Mesendoderm (in vitro differentiated cells): ENCODE results near the gene THY1.

Source experiments
- DNase-seq: peaks from one replicate; pipeline ENCODE4 v3.0.0; 2013
- H2AK5ac ChIP-seq: 2 replicates; pipeline ENCODE4 v1.6.1; 2013; ENCODE audit warnings: low read length, inconsistent platforms
- H2BK120ac ChIP-seq: 2 replicates; pipeline ENCODE4 v1.6.1; 2013; ENCODE audit warnings: low read depth, mild to moderate bottlenecking, low read length, moderate library complexity, mixed read lengths
- H2BK15ac ChIP-seq: replicated peaks from 2 replicates; pipeline ENCODE4 v1.6.1; 2013; ENCODE audit warnings: low read depth, mild to moderate bottlenecking, moderate library complexity
- H2BK5ac ChIP-seq: 2 replicates; pipeline ENCODE4 v1.6.1; 2013; ENCODE audit warnings: low read length, inconsistent platforms
- H3K18ac ChIP-seq: 2 replicates; pipeline ENCODE4 v1.6.1; 2013; ENCODE audit warnings: mild to moderate bottlenecking, low read length, mixed read lengths
- H3K23ac ChIP-seq: one replicate; pipeline ENCODE4 v1.6.1; 2013; ENCODE audit warnings: low read length
- H3K27ac ChIP-seq: 2 replicates; pipeline ENCODE4 v1.5.1; 2013; ENCODE audit warnings: low read depth, mild to moderate bottlenecking, inconsistent platforms, low read length, moderate library complexity
- H3K27me3 ChIP-seq: 2 replicates; pipeline ENCODE4 v1.6.1; 2013; ENCODE audit warnings: low read length, control low read depth, mild to moderate bottlenecking, inconsistent platforms; ENCODE audit not compliant: insufficient read depth, poor library complexity
- H3K36me3 ChIP-seq: 2 replicates; pipeline ENCODE4 v1.6.1; 2013; ENCODE audit warnings: low read length, inconsistent platforms; ENCODE audit not compliant: control insufficient read depth, insufficient read depth
- H3K4ac ChIP-seq: one replicate; pipeline ENCODE4 v1.6.1; 2013; ENCODE audit warnings: low read depth, mild to moderate bottlenecking, low read length, moderate library complexity
- H3K4me1 ChIP-seq: 2 replicates; pipeline ENCODE4 v1.6.1; 2013; ENCODE audit warnings: low read depth, low read length, inconsistent platforms; ENCODE audit not compliant: control insufficient read depth
- H3K4me2 ChIP-seq: 2 replicates; pipeline ENCODE4 v1.6.1; 2013; ENCODE audit warnings: low read length
- H3K4me3 ChIP-seq: 2 replicates; pipeline ENCODE4 v1.5.1; 2013; ENCODE audit warnings: mild to moderate bottlenecking, low read length
- H3K56ac ChIP-seq: one replicate; pipeline ENCODE4 v1.6.1; 2013; ENCODE audit warnings: low read length
- H3K79me1 ChIP-seq: 2 replicates; pipeline ENCODE4 v1.6.1; 2013; ENCODE audit warnings: low read length, inconsistent platforms
- H3K79me2 ChIP-seq: 2 replicates; pipeline ENCODE4 v1.6.1; 2013; ENCODE audit warnings: mild to moderate bottlenecking, low read length; ENCODE audit not compliant: control insufficient read depth, insufficient read depth
- H3K9ac ChIP-seq: 2 replicates; pipeline ENCODE4 v1.6.1; 2013; ENCODE audit warnings: low read length, inconsistent platforms
- H4K5ac ChIP-seq: one replicate; pipeline ENCODE4 v1.6.1; 2013; ENCODE audit warnings: low read length
- H4K8ac ChIP-seq: one replicate; pipeline ENCODE4 v1.6.1; 2013; ENCODE audit warnings: low read depth, mild to moderate bottlenecking, control low read depth, low read length, moderate library complexity
- WGBS: extraction: QIAGEN DNeasy Blood & Tissue Kit; methylation state at CpG from one replicate; pipeline ENCODE4 v1.1.7; 2013; ENCODE audit warnings: low lambda C conversion rate, missing lambda C conversion rate; ENCODE audit not compliant: insufficient coverage; ENCODE audit errors: extremely low coverage; 5-methylcytosine and 5-hydroxymethylcytosine counted together

The THY1 gene

GRCh38 chr11:119415517-119415916, 7.5 kb downstream of the THY1 start:
- peaks cover 6% of the 10 kb centered on the region for H3K4me1 ChIP-seq
- peaks cover 9% of the 10 kb centered on the region for H3K79me1 ChIP-seq
- DNase-seq = no peak

GRCh38 chr11:119414734-119415133, 8.2 kb downstream of the THY1 start:
- H3K79me1 ChIP-seq = peaks cover 2% of the 10 kb centered on the region
- no peak overlapping the region for H2AK5ac ChIP-seq
- H2BK120ac ChIP-seq = no peak overlapping the region
- H3K4me2 ChIP-seq = no peak overlapping the region
- no peak for DNase-seq
- H2BK15ac ChIP-seq = no peak overlapping the region
- H2BK5ac ChIP-seq = no peak overlapping the region
- H3K36me3 ChIP-seq = peaks cover under 1% of the 10 kb centered on the region
- H3K18ac ChIP-seq = no peak overlapping the region
- no peak overlapping the region for H3K56ac ChIP-seq
- no peak overlapping the region for H3K9ac ChIP-seq
- no peak overlapping the region for H3K4ac ChIP-seq
- no peak overlapping the region for H3K4me3 ChIP-seq
- no peaks in the 10 kb centered on the region for H3K27me3 ChIP-seq
- H3K4me1 ChIP-seq = peaks cover 6% of the 10 kb centered on the region
- H4K8ac ChIP-seq = no peak overlapping the region
- no peak overlapping the region for H4K5ac ChIP-seq
- no peaks in the 10 kb centered on the region for H3K79me2 ChIP-seq
- no peak overlapping the region for H3K23ac ChIP-seq
- H3K27ac ChIP-seq = no peak overlapping the region

More at GRCh38 chr11:119415517-119415916, 7.5 kb downstream of the THY1 start:
- Histone ChIP-seq H2AK5ac (no peak overlapping the region), H2BK5ac (no peak overlapping the region), H3K23ac (no peak overlapping the region), H4K5ac (no peak overlapping the region), H3K4ac (no peak overlapping the region), H2BK15ac (no peak overlapping the region), H3K4me3 (no peak overlapping the region), H3K18ac (no peak overlapping the region), H3K9ac (no peak overlapping the region), H3K27me3 (no peaks in the 10 kb centered on the region), H3K56ac (no peak overlapping the region), H4K8ac (no peak overlapping the region), H3K79me2 (peaks cover 5% of the 10 kb centered on the region), H3K4me2 (no peak overlapping the region), H3K36me3 (peaks cover 2% of the 10 kb centered on the region), H3K27ac (no peak overlapping the region), H2BK120ac (no peak overlapping the region)
- no CpG with 5 or more reads among the region's 3 CpGs for WGBS

- no peak overlapping the region for H3K9ac ChIP-seq
- no peak overlapping the region for H3K4ac ChIP-seq
- no peaks in the 10 kb centered on the region for H3K27me3 ChIP-seq
- H4K5ac ChIP-seq = no peak overlapping the region
- no peak overlapping the region for H4K8ac ChIP-seq
- no CpG with 5 or more reads among the region's 2 CpGs for WGBS
- no peaks in the 10 kb centered on the region for H3K79me1 ChIP-seq
- no peak overlapping the region for H2BK15ac ChIP-seq
- H3K36me3 ChIP-seq = no peaks in the 10 kb centered on the region
- H3K18ac ChIP-seq = no peak overlapping the region
- H3K23ac ChIP-seq = no peak overlapping the region
- no peak overlapping the region for H3K4me3 ChIP-seq
- no peak for DNase-seq
- no peak overlapping the region for H3K27ac ChIP-seq
- no peak overlapping the region for H3K4me2 ChIP-seq
- no peak overlapping the region for H3K56ac ChIP-seq
- H3K4me1 ChIP-seq = peaks cover 6% of the 10 kb centered on the region
- no peak overlapping the region for H2BK120ac ChIP-seq
- H2BK5ac ChIP-seq = no peak overlapping the region
- H2AK5ac ChIP-seq = no peak overlapping the region
- no peaks in the 10 kb centered on the region for H3K79me2 ChIP-seq
Observed at GRCh38 chr11:119414321-119414720, 8.7 kb downstream of the THY1 start.

- H3K79me1 ChIP-seq = no peaks in the 10 kb centered on the region
- no peak overlapping the region for H4K8ac ChIP-seq
- no peak for DNase-seq
- H3K4ac ChIP-seq = no peak overlapping the region
- no peaks in the 10 kb centered on the region for H3K36me3 ChIP-seq
- no peaks in the 10 kb centered on the region for H3K4me1 ChIP-seq
- H3K23ac ChIP-seq = no peak overlapping the region
- H2AK5ac ChIP-seq = no peak overlapping the region
- H4K5ac ChIP-seq = no peak overlapping the region
- no peak overlapping the region for H3K56ac ChIP-seq
- H3K79me2 ChIP-seq = no peaks in the 10 kb centered on the region
- H2BK15ac ChIP-seq = no peak overlapping the region
- no CpG with 5 or more reads among the region's 2 CpGs for WGBS
- H3K4me3 ChIP-seq = no peak overlapping the region
- H3K4me2 ChIP-seq = no peak overlapping the region
- no peak overlapping the region for H3K18ac ChIP-seq
- H3K27me3 ChIP-seq = no peaks in the 10 kb centered on the region
- H3K9ac ChIP-seq = no peak overlapping the region
- no peak overlapping the region for H2BK120ac ChIP-seq
- no peak overlapping the region for H3K27ac ChIP-seq
- H2BK5ac ChIP-seq = no peak overlapping the region
Observed at GRCh38 chr11:119412072-119412471, 10.9 kb downstream of the THY1 start.

GRCh38 chr11:119410501-119410900, 12.5 kb downstream of the THY1 start:
- H3K4me1 ChIP-seq = no peaks in the 10 kb centered on the region
- H3K79me2 ChIP-seq = no peaks in the 10 kb centered on the region
- H3K9ac ChIP-seq = no peak overlapping the region
- DNase-seq = no peak
- H2BK120ac ChIP-seq = no peak overlapping the region
- H3K79me1 ChIP-seq = no peaks in the 10 kb centered on the region
- no peaks in the 10 kb centered on the region for H3K27me3 ChIP-seq
- no peak overlapping the region for H3K4me3 ChIP-seq
- no peak overlapping the region for H3K27ac ChIP-seq
- H4K8ac ChIP-seq = no peak overlapping the region
- H2BK15ac ChIP-seq = no peak overlapping the region
- H3K4me2 ChIP-seq = no peak overlapping the region
- no CpG with 5 or more reads among the region's 1 CpG for WGBS
- H3K18ac ChIP-seq = no peak overlapping the region
- H3K36me3 ChIP-seq = no peaks in the 10 kb centered on the region
- no peak overlapping the region for H4K5ac ChIP-seq
- H2BK5ac ChIP-seq = no peak overlapping the region
- H3K56ac ChIP-seq = no peak overlapping the region
- H3K4ac ChIP-seq = no peak overlapping the region
- no peak overlapping the region for H2AK5ac ChIP-seq
- no peak overlapping the region for H3K23ac ChIP-seq

- Histone ChIP-seq H3K4ac (no peak overlapping the region), H2BK15ac (no peak overlapping the region), H3K27me3 (no peaks in the 10 kb centered on the region), H3K27ac (no peak overlapping the region), H3K23ac (no peak overlapping the region), H4K8ac (no peak overlapping the region), H3K79me2 (no peaks in the 10 kb centered on the region), H3K4me2 (no peak overlapping the region), H2BK120ac (no peak overlapping the region), H3K56ac (no peak overlapping the region), H3K79me1 (no peaks in the 10 kb centered on the region), H3K18ac (no peak overlapping the region), H2AK5ac (no peak overlapping the region), H3K36me3 (no peaks in the 10 kb centered on the region), H2BK5ac (no peak overlapping the region), H3K9ac (no peak overlapping the region), H4K5ac (no peak overlapping the region), H3K4me1 (no peaks in the 10 kb centered on the region), H3K4me3 (no peak overlapping the region)
- no CpG with 5 or more reads among the region's 1 CpG for WGBS
- DNase-seq = no peak
Observed at GRCh38 chr11:119409731-119410130, 13.2 kb downstream of the THY1 start.
